Measurements from ENCODE around the gene ITGA11.
"Not testable (repeated sequence)": the region's sequence is repeated elsewhere in the genome, so short reads cannot be mapped to it uniquely, and the experiment has no call there.

The ITGA11 gene

DNA sequence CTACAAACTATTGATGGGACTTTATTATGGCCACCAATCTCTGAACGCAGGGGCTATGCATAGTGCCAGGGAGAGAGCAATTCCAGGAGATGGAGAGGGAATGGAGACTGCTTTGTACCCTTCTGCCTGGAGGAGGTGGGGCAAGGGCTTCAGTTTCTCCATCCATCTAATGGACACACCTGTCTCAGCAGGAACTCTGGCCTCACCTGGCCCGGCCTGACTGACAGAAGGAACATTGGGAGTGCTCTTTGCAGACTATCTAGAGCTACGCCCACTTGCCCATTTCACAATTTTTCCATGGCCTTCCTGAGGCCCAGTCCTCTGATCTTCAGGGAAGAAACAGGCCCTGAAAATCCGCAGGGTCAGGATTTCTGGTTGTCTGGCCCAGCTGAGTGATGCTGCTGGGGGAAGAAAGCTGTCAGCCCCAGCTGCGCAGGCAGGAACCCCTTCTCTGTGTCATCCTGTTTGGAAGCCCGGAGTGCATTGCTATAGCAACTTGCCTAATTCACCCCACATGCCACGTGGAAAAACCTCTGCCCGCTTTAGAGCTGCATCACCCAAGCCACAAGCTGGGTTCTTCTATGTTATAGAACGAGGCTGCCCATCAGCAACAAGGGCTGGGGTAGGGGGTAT, 6.4 kb downstream of the ITGA11 start:
- DNase-seq (ENCODE audit: low read depth): no peak

DNA sequence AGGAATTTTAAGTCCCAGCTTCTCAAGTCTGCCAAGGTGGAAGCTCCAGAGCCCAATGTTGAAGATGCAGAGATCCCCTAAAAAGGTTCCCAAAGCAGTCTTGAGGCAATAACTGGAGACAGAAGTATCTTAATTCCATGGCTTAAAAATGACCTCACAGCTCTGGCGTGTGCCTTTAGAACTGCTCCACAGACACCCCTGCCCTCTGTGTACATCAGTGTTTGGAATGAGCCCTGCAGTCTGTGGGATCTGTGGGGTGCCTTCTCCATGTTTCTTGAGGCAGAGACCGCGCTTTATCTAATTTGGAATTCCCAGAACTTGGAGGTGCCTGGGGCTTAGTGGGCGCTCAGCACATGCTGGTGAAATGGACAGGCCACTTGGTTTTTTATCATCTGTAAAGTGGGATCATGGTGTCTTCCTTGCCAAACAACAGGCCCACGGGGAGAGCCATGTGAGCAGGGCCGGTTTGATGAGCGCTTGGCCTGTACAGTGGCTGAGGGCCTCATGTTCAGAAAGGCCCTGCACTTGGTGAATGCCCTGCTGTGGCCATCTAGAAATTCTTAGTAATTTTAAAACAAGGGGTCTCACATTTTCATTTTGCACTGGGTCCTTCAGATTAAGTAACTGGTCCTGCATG, 7.1 kb downstream of the ITGA11 start:
- DNase-seq (ENCODE audit: low read depth): no peak

DNA sequence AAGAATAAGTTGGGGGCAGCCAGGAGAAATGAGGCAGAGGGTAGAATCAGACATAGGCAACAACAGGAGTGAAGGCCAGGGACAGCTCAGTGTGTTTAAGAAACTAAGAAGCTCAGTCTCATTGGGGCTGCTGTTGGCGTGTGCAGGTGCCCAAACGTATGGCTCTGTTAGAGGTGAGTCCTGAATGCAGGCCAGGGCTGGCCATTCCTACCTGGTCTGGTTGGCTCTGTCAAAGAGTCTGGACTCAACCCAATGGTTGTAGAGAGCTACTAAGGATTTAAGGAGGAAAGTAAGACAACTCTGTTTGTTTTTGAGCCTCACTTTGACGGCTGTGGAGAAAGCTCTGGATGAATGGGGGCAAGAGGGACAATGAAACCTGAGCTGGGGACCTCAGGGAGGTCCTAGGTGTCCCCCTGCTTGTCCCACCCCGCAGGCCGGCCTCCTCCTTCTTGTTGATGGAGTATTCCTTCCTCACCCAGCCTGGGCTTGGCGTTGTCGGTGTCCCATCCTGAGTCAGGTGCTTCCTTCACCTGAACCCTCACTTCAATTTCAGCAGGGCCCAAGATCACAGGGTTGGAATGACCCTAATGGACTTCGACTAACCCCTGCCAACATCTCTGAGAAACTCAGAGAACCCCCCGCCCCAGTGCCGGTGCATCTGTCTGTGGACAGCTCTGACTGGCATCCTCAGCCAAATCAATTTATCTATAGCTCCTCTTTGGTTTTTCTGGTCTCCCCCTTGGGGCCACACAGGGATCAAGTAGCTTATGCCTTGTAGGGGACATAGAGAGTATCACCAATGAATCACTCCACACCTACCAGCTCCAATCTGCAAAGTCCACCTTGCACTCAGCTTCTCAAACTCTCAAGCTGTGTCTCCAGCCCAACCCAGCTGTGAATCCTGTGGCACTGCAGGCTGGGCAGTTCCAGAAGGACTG, 8.3 kb downstream of the ITGA11 start:
- no peak for DNase-seq (ENCODE audit: low read depth)

DNA sequence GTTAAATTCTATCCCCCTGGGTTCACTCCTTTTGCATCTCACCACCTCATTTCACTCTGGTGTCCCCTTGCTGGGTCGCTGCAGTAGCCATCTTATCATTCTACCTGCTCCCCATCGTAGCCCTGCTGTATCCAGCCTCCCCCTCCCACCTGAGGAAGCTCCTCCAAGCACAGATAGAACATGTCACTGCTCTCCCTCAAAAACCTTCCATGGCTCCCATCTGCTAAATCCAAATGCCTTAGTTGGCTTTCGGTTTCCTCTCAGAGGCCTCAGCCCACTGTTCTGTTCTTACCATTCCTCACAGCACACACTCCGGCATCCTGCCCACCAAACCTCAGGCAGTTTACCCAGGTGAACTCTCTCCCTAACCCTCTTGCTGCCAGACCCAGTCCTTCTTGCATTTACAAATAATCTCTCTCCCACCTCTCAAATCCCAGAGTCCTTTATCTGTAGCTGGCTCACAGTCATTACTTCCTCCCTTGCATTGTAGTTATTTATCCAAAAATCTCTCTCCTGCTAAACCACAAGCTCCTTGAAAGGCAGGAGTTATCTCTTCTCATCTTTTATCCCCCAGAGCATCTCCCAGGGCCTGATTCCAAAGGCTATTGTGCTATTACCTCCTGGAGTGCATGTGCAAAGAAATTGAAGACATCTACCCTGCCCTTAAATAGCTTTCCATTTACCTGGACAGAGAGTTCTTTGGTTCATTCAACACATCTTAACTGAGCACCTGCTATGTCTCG, 9.4 kb downstream of the ITGA11 start:
- not testable (repeated sequence) for DNase-seq (ENCODE audit: low read depth)

DNA sequence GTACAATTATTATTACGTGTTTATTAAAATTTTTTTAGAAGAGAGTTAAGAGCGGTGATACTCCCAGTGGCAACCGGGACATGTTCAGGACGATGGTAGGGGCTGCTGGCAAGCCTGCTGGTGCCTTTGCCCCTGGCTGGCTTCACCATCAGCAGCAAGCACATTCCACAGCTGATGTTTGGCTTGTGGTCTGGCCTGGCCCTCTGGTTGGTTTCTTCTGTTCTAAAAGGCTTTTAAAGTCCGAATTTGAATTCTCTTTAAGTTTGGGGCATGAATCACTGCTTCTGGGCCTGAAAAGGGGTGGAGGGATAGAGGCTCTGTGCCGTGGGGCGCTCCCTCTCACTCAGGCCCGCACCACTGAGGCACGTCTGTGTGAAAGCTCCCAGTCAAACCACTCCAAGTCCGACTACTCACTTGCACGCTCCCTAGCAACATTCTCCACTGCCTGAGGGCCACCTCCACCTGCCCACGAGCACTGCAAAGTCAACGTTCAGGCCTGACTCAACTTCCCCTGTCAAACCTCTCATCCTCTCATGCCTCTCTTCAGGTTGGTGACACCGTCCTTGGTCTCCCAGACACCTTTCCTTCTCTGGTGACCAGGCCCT, 10.1 kb downstream of the ITGA11 start:
- DNase-seq (ENCODE audit: low read depth): no peak

DNA sequence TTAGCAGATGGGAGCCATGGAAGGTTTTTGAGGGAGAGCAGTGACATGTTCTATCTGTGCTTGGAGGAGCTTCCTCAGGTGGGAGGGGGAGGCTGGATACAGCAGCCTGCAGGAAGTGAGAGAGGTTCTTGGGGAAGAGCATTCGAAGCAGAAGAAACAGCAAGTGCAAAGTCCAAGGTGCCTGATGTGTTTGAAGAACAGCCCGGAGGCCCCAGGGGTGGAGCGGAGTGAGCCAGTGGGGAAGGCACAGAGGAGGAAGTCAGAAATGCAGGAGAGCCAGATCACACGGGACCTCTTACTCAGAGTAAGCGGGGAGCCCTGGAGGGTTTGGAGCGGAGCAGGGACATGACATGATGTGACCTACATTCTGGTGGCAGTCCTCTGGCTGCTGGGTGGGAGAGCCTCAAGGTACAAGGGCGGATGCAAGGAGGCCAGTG, 10.8 kb downstream of the ITGA11 start:
- DNase-seq (ENCODE audit: low read depth): no peak

DNA sequence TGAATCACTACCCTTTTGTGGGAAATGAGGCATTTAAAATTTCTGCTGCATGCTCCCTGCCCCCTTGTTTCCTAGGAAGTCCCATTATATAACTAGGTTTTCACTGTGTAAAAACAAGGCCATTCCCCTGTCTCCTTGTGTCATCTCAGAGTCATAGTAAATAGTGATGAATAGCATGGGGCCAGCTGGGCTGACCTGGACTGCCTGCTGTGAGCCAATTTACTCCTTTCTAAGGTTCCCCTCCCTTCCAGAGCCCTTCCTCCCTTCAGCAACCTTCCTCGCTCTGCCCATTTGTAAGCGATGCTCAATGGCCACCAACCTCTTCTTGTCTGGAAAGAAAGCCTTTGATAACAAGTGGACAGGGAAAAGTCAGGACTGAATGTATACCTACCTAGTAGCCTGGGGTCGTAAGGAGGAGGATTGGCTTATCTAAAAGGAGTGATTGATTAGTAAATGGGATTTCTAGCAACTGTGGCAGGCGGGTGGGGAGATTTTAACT, 11.7 kb downstream of the ITGA11 start:
- no peak for DNase-seq (ENCODE audit: low read depth)

DNA sequence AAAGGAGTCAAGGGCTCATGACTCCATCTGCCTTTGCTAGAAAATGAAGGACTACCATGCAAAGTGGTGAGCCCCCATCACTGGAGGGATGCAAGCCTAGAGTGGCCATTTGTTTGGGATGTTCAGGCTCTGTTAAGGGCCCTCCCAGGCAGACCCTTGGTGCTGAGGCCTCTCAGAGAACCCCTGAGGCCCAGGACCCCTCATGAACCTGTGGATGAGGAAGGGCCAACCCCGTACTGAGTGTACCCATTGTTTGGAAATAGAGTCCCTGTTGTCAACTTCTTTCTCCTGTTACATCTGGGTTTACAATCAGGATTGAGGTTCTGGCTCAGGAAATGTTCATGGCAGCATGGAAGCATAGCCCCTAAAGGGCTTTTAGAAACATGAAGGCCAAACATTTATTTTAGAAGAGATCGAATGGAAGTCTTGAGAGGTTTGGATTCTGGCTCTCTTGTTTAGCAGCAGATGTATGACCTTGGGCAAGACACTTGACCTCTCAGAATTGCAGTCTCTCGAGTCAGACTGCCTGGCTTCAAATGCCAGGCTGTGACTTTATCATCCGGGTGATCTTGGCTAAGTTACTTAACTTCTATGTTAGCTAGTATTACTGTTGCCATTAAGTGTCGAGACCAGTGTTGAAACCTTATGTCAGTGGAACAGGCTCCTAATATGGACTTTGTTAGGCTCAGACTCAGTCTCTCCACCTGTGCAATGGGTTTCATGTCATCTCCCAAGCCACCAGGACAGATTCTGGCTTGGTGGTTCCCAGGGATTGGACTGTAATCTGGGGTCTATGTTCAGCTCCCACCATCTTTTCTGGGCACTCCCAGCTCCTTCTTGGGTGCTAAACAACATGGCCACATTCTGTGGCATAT, 12.4 kb downstream of the ITGA11 start:
- DNase-seq (ENCODE audit: low read depth): no peak

DNA sequence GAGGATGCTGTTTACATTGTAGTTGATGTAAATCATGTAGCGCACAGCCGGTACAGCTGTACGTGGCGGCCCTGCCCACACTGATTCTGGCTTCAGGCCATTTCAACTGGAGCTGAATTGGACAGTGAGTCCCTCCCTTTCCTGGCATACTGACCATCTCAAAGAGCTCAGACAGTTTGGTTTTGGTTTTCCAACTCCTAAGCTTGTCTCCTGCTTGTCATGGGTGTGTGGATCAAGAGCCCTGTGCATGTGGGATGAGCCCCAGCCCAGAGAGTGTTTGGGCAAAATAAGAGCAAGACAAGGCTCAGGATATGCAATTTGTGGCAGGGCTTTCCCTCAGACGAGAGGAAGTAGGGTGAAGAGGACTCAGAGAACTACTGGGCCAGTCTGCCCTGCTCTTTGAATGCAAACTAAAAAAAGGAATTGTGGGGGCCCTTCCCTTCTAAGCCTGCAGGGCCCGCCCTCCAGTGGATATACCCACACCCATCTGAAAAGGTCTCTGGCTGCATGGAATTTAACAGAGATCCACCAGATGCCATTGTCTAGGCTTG, 13.3 kb downstream of the ITGA11 start:
- DNase-seq (ENCODE audit: low read depth): no peak

DNA sequence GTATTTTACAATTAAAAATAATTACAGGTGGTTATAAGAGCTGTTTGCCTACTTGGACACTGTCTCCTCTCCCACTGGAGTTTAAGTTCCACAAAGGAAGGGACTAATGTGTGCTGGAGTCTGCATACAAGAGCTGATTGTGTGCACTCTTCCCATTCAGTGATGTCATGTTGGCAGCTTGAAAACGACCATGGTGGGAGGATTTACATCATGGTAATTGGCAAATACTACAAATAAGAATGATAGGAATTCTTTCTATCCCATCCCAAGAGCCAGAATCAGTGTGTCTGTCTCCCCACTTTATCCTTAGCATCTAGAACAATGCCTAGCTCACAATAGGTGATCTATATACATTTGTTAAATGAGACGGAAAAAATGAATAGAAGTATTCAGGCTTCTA, 14.1 kb downstream of the ITGA11 start:
- DNase-seq (ENCODE audit: low read depth): no peak

DNA sequence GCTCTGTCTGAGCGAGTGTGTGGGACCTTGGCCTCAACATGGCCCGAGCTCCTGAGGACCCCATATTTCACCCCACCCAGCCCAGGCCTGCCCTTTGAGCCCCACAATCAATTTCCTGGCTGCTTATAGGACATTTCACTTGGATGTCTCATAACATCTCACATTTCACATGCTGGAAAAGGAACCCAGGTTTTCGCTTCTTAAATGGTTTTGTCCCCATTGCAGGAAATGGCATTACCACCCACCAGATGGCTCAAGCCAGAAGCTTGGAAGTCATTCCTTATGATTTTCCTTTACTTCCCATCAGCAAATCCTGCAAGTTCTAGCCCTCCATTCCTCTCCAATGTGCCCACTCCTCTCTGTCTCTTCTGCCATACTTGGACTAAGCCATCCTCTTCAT, 14.9 kb downstream of the ITGA11 start:
- DNase-seq (ENCODE audit: low read depth): no peak

DNA sequence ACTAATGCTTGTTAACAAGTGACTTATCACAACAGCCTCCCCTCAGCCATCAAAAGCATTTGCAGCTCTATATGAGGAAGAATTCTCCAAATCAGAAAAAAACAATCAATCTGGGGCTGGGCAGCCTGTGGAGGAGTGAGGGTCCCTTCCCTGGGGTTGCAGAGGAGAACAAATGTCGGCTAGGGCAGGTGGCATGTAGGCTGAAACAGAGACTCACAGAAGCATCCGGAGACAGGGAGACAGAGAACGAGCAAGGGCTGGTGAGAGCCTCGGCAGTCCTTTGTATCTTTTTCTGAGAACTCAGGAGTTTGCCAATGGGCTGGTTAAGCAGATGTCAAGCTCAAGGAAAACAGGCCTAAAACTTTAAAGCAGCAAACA, 15.8 kb downstream of the ITGA11 start:
- no peak for DNase-seq (ENCODE audit: low read depth)

DNA sequence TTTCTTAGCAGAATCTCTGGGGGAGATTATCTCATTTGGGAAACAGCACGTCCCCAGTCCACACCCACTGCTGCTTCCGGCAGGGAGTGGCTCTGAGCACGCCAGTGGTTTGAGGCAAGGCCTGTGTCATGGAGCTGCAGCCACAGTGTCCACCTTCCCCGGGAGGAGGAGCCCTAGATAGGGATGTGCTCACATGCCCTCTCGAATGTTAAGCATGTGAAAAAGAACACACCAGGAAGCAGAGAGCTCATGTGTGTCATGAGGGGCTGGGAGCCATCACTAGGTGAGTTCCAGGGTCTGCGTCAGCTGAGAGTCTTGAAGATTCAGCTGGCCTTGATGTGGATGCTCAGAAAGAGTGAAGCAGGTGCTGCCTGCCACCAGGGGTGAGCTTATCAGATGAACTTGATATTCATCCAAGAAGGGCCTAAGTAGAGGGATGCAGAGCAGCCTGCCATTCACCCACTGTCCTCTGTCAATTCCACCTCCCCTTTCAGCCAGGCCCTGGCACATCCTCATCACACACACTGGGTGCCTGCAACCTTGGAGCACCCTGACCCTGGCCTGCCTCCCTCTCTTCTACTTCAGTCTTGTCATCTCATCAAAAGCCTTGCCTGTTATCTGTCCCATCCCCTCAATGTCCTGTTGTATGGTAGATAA, 16.3 kb downstream of the ITGA11 start:
- DNase-seq (ENCODE audit: low read depth): no peak

DNA sequence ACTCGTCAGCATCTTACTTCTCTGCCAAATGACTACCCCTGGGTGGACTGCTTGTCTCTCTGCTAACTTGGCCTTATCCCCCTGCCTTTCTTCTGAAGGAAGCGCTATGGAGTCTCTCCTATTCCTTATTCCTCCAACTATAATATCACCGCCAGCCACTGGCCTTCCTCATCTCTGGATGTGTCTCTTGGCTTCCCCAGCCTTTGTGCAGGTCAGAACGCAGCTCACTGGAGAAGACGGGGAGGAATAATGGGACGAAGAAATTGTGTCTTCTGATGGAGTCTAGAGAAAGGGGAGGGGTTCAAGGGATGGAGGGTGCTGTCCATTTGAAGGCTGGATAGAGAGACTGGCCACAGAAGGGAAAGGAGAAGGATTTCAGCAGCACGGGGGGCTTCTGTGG, 16.9 kb downstream of the ITGA11 start:
- no peak for DNase-seq (ENCODE audit: low read depth)

DNA sequence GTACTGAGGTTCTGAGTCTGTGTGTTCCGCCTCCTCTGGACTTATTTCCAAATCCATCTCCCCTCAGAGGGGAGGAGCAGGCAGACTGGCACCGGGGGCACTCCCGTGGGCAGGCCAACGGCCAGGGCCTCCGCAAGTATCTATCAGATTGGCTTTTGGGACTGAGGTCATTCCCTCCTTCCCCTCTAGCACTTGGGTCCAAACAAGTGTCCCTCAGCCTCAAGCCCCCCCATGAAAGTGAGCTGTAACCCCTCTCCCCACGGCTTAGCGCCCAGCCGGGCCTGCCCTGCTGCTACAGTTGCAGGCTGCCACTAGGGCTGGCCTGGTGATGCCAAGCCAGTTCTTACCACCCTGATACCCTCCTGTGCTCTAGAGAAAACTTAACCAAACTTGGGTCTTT, 17.4 kb downstream of the ITGA11 start:
- no peak for DNase-seq (ENCODE audit: low read depth)

DNA sequence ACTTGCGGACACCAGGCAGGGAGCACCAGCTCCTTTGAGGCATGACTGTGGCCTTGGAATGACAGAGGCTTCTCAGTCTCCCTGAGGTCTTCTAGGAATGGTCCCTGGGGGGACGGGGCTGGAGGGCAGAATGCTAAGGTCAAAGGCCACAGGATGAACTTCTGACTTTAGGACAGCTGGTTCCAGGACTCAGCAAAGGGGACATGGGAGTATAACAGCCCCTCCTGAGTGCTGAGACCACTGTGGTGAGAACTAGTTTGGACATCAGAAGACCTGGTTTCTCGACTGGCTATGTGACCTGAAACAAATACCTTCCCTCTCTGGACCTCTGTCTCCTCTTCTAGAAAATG, 17.8 kb downstream of the ITGA11 start:
- no peak for DNase-seq (ENCODE audit: low read depth)

DNA sequence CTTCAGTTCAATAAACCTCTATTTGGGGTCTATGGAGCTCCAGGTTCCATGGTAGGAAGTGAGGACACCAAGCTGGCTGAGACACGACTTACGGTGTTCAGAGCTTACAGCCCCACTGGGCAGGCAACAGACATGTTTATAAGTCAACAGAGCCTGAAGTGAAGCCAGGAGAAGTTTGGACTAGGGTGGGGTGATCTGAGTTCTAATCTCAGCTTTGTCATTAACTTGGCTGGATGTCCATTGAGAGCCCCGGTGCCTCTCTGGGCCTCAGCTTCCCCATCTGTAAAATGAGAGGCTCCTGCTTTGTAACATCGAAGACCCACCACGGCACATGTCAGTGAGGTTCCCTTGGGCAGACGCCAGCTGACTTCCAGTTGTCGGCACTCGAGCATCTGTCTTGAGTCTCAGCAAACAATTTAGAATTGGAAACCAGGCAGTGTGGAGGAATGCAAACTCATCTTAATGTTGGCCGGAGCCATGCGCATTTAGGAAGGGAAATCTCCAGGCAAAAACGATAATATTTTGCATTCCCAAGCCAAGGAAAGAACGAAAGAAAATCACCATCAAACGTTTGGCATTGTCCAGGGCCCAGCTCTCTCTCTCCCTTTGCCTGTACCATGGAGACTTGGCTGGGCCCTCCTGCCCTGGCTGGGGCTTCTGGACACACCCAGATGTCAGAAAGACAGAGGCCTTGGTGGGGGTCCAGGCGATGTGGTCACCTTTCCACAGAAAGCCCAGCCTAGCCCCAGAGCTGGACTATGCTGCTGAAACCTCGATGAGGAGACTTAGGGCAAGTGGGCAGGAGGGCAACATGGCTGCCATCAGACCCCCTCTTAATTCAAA, 18.4 kb downstream of the ITGA11 start:
- DNase-seq (ENCODE audit: low read depth): no peak

DNA sequence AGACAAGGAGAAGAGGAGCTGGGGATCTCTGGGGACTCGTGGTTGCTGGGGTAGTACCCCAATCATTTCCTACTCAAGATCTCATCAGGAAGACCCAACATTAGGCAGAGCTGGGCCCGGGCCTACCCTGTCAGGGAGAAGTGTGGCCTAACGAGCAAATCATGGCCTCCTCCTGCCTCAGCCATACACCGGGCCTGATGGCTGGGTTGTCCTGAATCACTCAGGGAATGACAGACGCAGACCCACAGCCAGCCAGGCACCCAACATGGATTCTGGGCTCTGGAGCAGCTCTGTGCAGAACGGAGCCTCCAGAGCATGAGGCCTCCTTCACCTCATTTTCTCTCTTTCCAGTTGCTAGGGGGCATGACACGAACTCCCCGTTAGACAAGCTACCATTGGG, 19.7 kb downstream of the ITGA11 start:
- DNase-seq (ENCODE audit: low read depth): no peak

DNA sequence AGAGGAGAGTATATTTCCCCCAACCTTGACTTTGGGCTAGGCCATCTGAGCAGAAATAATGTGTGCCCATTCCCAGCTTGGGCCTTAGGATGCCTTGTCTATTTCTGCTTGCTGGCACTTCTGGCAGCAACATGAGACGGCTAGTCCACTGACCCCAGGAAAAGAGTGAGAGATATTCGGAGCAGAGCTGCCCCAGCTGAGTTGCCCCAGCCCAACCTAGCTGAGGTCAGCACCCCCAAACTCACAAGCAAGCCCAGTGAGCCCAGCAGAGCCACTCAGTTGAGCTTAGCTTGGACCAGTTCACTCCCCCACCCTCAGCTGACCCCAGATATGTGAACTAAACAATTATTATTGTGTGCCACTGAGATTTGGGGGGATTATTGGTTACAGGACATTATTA, 20.2 kb downstream of the ITGA11 start:
- DNase-seq (ENCODE audit: low read depth): no peak

All from stimulated activated CD8-positive, alpha-beta memory T cell treated with anti-CD3 and anti-CD28 coated beads, Interleukin-12 subunit alpha, Interleukin-12 subunit beta, amount 100 ng/mL, for 4 hours (primary cell).